GM12878 (cell line): Measurements from ENCODE around the gene ATP4A. TPM values are rescaled to one million over a fixed set of nuclear protein-coding genes. Genes with fewer than 3 reads are reported as not detected.

Experiments used
- CREM ChIP-seq: IDR thresholded peaks from 2 replicates; pipeline ENCODE4 v1.6.1; 2014; ENCODE audit warnings: antibody characterized with exemption, low read depth
- E2F4 ChIP-seq: IDR thresholded peaks from 2 replicates; pipeline ENCODE4 v1.6.1; 2012; ENCODE audit warnings: low read depth, low read length, improper control_type of control experiment
- EP300 ChIP-seq, 2 experiments: fragments of 150-350 bp in 1 of 2; IDR thresholded peaks; 2 replicates each; pipeline ENCODE4 v1.6.1; 2011 to 2012; ENCODE audit warnings: low read depth in 2 of 2, low read length in 2 of 2, borderline replicate concordance in 1 of 2, improper control_type of control experiment in 1 of 2, inconsistent platforms in 1 of 2; ENCODE audit not compliant: control insufficient read depth in 1 of 2
- FOXM1 ChIP-seq: IDR thresholded peaks from 2 replicates; pipeline ENCODE4 v1.6.1; 2012; ENCODE audit warnings: low read depth, mild to moderate bottlenecking, inconsistent platforms, low read length, moderate library complexity
- HCFC1 ChIP-seq: fragments of 150-350 bp; IDR thresholded peaks from 2 replicates; pipeline ENCODE4 v1.6.1; 2014; ENCODE audit warnings: low read length
- NFYB ChIP-seq: IDR thresholded peaks from 2 replicates; pipeline ENCODE4 v1.6.1; 2011; ENCODE audit warnings: low read depth, mild to moderate bottlenecking, low read length, improper control_type of control experiment, moderate library complexity; ENCODE audit not compliant: insufficient read depth
- PAX8 ChIP-seq: fragments of 450-650 bp; IDR thresholded peaks from 2 replicates; pipeline ENCODE4 v1.6.1; 2017; ENCODE audit warnings: mild to moderate bottlenecking, moderate library complexity
- PML ChIP-seq: IDR thresholded peaks from 2 replicates; pipeline ENCODE4 v1.6.1; 2012; ENCODE audit warnings: low read length, inconsistent platforms
- POU2F2 ChIP-seq: IDR thresholded peaks from 3 replicates; pipeline ENCODE4 v1.6.1; 2011; ENCODE audit warnings: low read depth, mild to moderate bottlenecking, low read length, borderline replicate concordance
- RELB ChIP-seq: fragments of 450-650 bp; IDR thresholded peaks from 2 replicates; pipeline ENCODE4 v1.6.1; 2017; ENCODE audit warnings: low read depth, mild to moderate bottlenecking, moderate library complexity
- REST ChIP-seq: IDR thresholded peaks from 2 replicates; pipeline ENCODE4 v1.6.1; 2012; ENCODE audit warnings: mild to moderate bottlenecking, low read depth, low read length
- SIX5 ChIP-seq: IDR thresholded peaks from 2 replicates; pipeline ENCODE4 v1.6.1; 2011; ENCODE audit warnings: mild to moderate bottlenecking, low read depth, low read length, moderate library complexity; ENCODE audit not compliant: severe bottlenecking
- SMAD1 ChIP-seq: fragments of 450-650 bp; IDR thresholded peaks from 2 replicates; pipeline ENCODE4 v1.6.1; 2018; ENCODE audit warnings: mild to moderate bottlenecking, low read depth; ENCODE audit not compliant: partially characterized antibody
- ZBTB4 ChIP-seq: fragments of 450-650 bp; formaldehyde crosslinking; IDR thresholded peaks from 2 replicates; pipeline ENCODE4 v1.4.0; 2022; ENCODE audit warnings: mild to moderate bottlenecking, moderate library complexity
- polyA plus RNA-seq, 11 experiments: library from polyadenylated mRNA; depleted of rRNA in 4 of 11; unstranded in 6 of 11; stranded (reverse) in 5 of 11; fragments of >200 nt; fragmentation: Nextera tagmentation in 4 of 11; fragmentation: Illumina TruSeq in 1 of 11; extraction: Ambion mirVana in 4 of 11; extraction: Trizol in 1 of 11; gene quantifications; 1 replicate in 1 of 11; 2 replicates in 10 of 11; pipeline versions ENCODE4 v1.2.1 to v1.2.3, GENCODE V29; 2011 to 2016; ENCODE audit warnings: inconsistent platforms in 2 of 11, missing spikeins in 2 of 11, low read depth in 1 of 11
- total RNA-seq, 4 experiments: library from RNA; depleted of rRNA in 3 of 4; stranded (reverse); fragments of >200 nt in 3 of 4; fragmentation: Illumina TruSeq in 1 of 4; extraction: Trizol in 1 of 4; gene quantifications; 2 replicates each; pipeline versions ENCODE4 v1.2.1 to v1.2.3, GENCODE V29; 2013 to 2021

ATP4A gene
- total and polyA plus RNA-seq, 10 of the 15 experiments (the other 5 are each of a cell fraction or from before 2014, with no cell fraction given), result 0.03 to 1.5 (median 0.11) TPM; not detected in 3

GRCh38 chr19:35612559-35613321 lies 49.3 kb upstream of the ATP4A start, which contains the start of gene HAUS5 (continued):
- peak; percentile 88 for TF ChIP-seq ZBTB4
- peak; percentile 37 for TF ChIP-seq SIX5
- no peak for TF ChIP-seq SMAD1
- TF ChIP-seq CREM, result peak; percentile 100
- peak; percentile 67; the same call in 2 of the 3 replicates for TF ChIP-seq POU2F2
- TF ChIP-seq PAX8, result no peak
- peak; percentile 77 for TF ChIP-seq E2F4
- no peak for TF ChIP-seq FOXM1
- TF ChIP-seq EP300 (IDR thresholded peaks at IDR 0.05; ENCODE audit: borderline replicate concordance in 1 of 2, control insufficient read depth in 1 of 2, low read depth in 2 of 2, low read length in 2 of 2), result peak in 1 of 2 experiments; percentile 57; a peak in 1 of 4 replicates
- peak; percentile 69; the same call in 1 of the 2 replicates for TF ChIP-seq PML
- TF ChIP-seq REST, result no peak
- no peak for TF ChIP-seq NFYB
- TF ChIP-seq HCFC1, result peak; percentile 77
- peak; percentile 69; the same call in 1 of the 2 replicates for TF ChIP-seq RELB
